ENCODE measurements around the gene SHISAL1. TPM values are rescaled to one million over a fixed set of nuclear protein-coding genes. Genes with fewer than 3 reads are reported as not detected.
"Not testable (repeated sequence)": the region's sequence is repeated elsewhere in the genome, so short reads cannot be mapped to it uniquely, and the experiment has no call there.

Gene SHISAL1
- total RNA-seq, 1 experiment from 2014 or later: not detected

- Mint-ChIP-seq H3K9me3 (ENCODE audit: unreplicated experiment) (no peaks in the 10 kb centered on the region), H3K4me3 (ENCODE audit: unreplicated experiment) (no peak overlapping the region), H3K27me3 (ENCODE audit: insufficient read depth, unreplicated experiment) (peaks cover 6% of the 10 kb centered on the region), H3K36me3 (ENCODE audit: insufficient read depth, unreplicated experiment) (no peaks in the 10 kb centered on the region), H3K4me1 (ENCODE audit: low read depth, unreplicated experiment) (no peaks in the 10 kb centered on the region), H3K27ac (ENCODE audit: unreplicated experiment) (no peak overlapping the region)
- Histone ChIP-seq H3K4me1 (no peaks in the 10 kb centered on the region), H3K27me3 (replicated peaks; ENCODE audit: control insufficient read depth, insufficient read depth, low read length) (no peaks in the 10 kb centered on the region), H3K36me3 (ENCODE audit: control insufficient read depth, insufficient read depth, low read length) (no peaks in the 10 kb centered on the region), H3K4me3 (ENCODE audit: low read depth, low read length) (no peak overlapping the region), H3K9me3 (no peaks in the 10 kb centered on the region)
- ChIA-PET POLR2A (no interaction called here), CTCF (no interaction called here)
- intact Hi-C loops (cut with micrococcal nuclease; ENCODE audit: unreplicated experiment): no loop called here
- no TSS peak for BruUV-seq (replicated peaks)
- no peak for TF ChIP-seq CTCF (IDR thresholded peaks at IDR 0.05; ENCODE audit: insufficient read depth in 1 of 2, low read depth in 1 of 2, low read length in 1 of 2, severe bottlenecking in 1 of 2, unreplicated experiment in 1 of 2)
- no peak for DNase-seq
These were observed 75.5 kb downstream of the SHISAL1 start for GRCh38 chr22:44237290-44237689.

GRCh38 chr22:44234372-44234771 lies 78.4 kb downstream of the SHISAL1 start:
- POLR2A ChIA-PET; H3K9me3 Mint-ChIP-seq (ENCODE audit: unreplicated experiment); H3K36me3 ChIP-seq (ENCODE audit: control insufficient read depth, insufficient read depth, low read length); intact Hi-C loops (cut with micrococcal nuclease; ENCODE audit: unreplicated experiment); CTCF ChIA-PET; DNase-seq; H3K4me1 Mint-ChIP-seq (ENCODE audit: low read depth, unreplicated experiment); H3K27me3 ChIP-seq (replicated peaks; ENCODE audit: control insufficient read depth, insufficient read depth, low read length); H3K4me3 Mint-ChIP-seq (ENCODE audit: unreplicated experiment); BruUV-seq (replicated peaks); H3K27me3 Mint-ChIP-seq (ENCODE audit: insufficient read depth, unreplicated experiment); H3K9me3 ChIP-seq; H3K36me3 Mint-ChIP-seq (ENCODE audit: insufficient read depth, unreplicated experiment); H3K4me1 ChIP-seq; H3K4me3 ChIP-seq (ENCODE audit: low read depth, low read length); H3K27ac Mint-ChIP-seq (ENCODE audit: unreplicated experiment): not testable (repeated sequence)

GRCh38 chr22:44231233-44231632 lies 81.5 kb downstream of the SHISAL1 start:
- intact Hi-C loops (cut with micrococcal nuclease; ENCODE audit: unreplicated experiment): no loop called here
- BruUV-seq (replicated peaks): no TSS peak
- Mint-ChIP-seq H3K4me3 (ENCODE audit: unreplicated experiment) (no peak overlapping the region), H3K4me1 (ENCODE audit: low read depth, unreplicated experiment) (no peaks in the 10 kb centered on the region), H3K27me3 (ENCODE audit: insufficient read depth, unreplicated experiment) (peaks cover 1% of the 10 kb centered on the region), H3K36me3 (ENCODE audit: insufficient read depth, unreplicated experiment) (no peaks in the 10 kb centered on the region), H3K9me3 (ENCODE audit: unreplicated experiment) (no peaks in the 10 kb centered on the region), H3K27ac (ENCODE audit: unreplicated experiment) (no peak overlapping the region)
- H3K4me3 ChIP-seq (ENCODE audit: low read depth, low read length): no peak overlapping the region
- ChIA-PET POLR2A (no interaction called here), CTCF (no interaction called here)
- no peak for TF ChIP-seq CTCF (IDR thresholded peaks at IDR 0.05; ENCODE audit: insufficient read depth in 1 of 2, low read depth in 1 of 2, low read length in 1 of 2, severe bottlenecking in 1 of 2, unreplicated experiment in 1 of 2)
- no peak for DNase-seq
- no peaks in the 10 kb centered on the region for H3K4me1 ChIP-seq
- H3K36me3 ChIP-seq (ENCODE audit: control insufficient read depth, insufficient read depth, low read length): no peaks in the 10 kb centered on the region
- no peaks in the 10 kb centered on the region for H3K9me3 ChIP-seq
- no peaks in the 10 kb centered on the region for H3K27me3 ChIP-seq (replicated peaks; ENCODE audit: control insufficient read depth, insufficient read depth, low read length)

- Mint-ChIP-seq H3K27me3 (ENCODE audit: insufficient read depth, unreplicated experiment) (peaks cover 16% of the 10 kb centered on the region), H3K4me3 (ENCODE audit: unreplicated experiment) (no peak overlapping the region), H3K27ac (ENCODE audit: unreplicated experiment) (no peak overlapping the region), H3K36me3 (ENCODE audit: insufficient read depth, unreplicated experiment) (no peaks in the 10 kb centered on the region), H3K9me3 (ENCODE audit: unreplicated experiment) (no peaks in the 10 kb centered on the region), H3K4me1 (ENCODE audit: low read depth, unreplicated experiment) (no peaks in the 10 kb centered on the region)
- POLR2A ChIA-PET: no interaction called here
- DNase-seq: no peak
- CTCF ChIA-PET: no interaction called here
- H3K36me3 ChIP-seq (ENCODE audit: control insufficient read depth, insufficient read depth, low read length): no peaks in the 10 kb centered on the region
- no peaks in the 10 kb centered on the region for H3K9me3 ChIP-seq
- TF ChIP-seq CTCF (IDR thresholded peaks at IDR 0.05; ENCODE audit: insufficient read depth in 1 of 2, low read depth in 1 of 2, low read length in 1 of 2, severe bottlenecking in 1 of 2, unreplicated experiment in 1 of 2): no peak
- BruUV-seq (replicated peaks): no TSS peak
- no peak overlapping the region for H3K4me3 ChIP-seq (ENCODE audit: low read depth, low read length)
- H3K4me1 ChIP-seq: no peaks in the 10 kb centered on the region
- intact Hi-C loops (cut with micrococcal nuclease; ENCODE audit: unreplicated experiment): no loop called here
- H3K27me3 ChIP-seq (replicated peaks; ENCODE audit: control insufficient read depth, insufficient read depth, low read length): no peaks in the 10 kb centered on the region
These were observed 82.9 kb downstream of the SHISAL1 start for GRCh38 chr22:44229809-44230208.

Data from Caco-2 (cell line).